Thyroid gland (tissue), 4 donors: Measurements from ENCODE around the gene HAPSTR1. TPM values are rescaled to one million over a fixed set of nuclear protein-coding genes. Genes with fewer than 3 reads are reported as not detected.
"Not testable (repeated sequence)": the region's sequence is repeated elsewhere in the genome, so short reads cannot be mapped to it uniquely, and the experiment has no call there.

ENCODE experiments used
- DNase-seq, 2 donors: peaks; one replicate each; pipeline ENCODE4 v3.0.0-alpha.2; 2019
- H3K27ac ChIP-seq, 3 donors: fragments of 200-600 bp; sonication (generic); 1 replicate in 2 of 3; 2 replicates in 1 of 3; pipeline ENCODE4 v1.5.1; 2016 to 2019; ENCODE audit warnings: mild to moderate bottlenecking in 1 of 3, moderate library complexity in 1 of 3
- H3K27me3 ChIP-seq: fragments of 200-600 bp; sonication (generic); one replicate; pipeline ENCODE4 v1.5.1; 2019
- H3K36me3 ChIP-seq, 2 donors: fragments of 200-600 bp; sonication (generic); one replicate each; pipeline ENCODE4 v1.5.1; 2016 to 2019
- H3K4me1 ChIP-seq, 2 donors: fragments of 200-600 bp; sonication (generic); one replicate each; pipeline ENCODE4 v1.5.1; 2017 to 2019
- H3K4me3 ChIP-seq, 3 donors: fragments of 200-600 bp; sonication (generic); replicated peaks in 1 of 3; 1 replicate in 2 of 3; 2 replicates in 1 of 3; pipeline ENCODE4 v1.5.1; 2016; ENCODE audit warnings: mild to moderate bottlenecking in 1 of 3
- H3K9me3 ChIP-seq: fragments of 200-600 bp; sonication (generic); one replicate; pipeline ENCODE4 v1.5.1; 2017
- POLR2A ChIP-seq, 2 donors: fragments of 450-650 bp; IDR thresholded peaks; one replicate each; pipeline ENCODE4 v1.6.1; 2017; ENCODE audit warnings: antibody characterized with exemption in 2 of 2, mild to moderate bottlenecking in 2 of 2, moderate library complexity in 1 of 2
- WGBS, 2 donors: methylation state at CpG; one replicate each; pipeline ENCODE4 v1.1.5; 2017; 5-methylcytosine and 5-hydroxymethylcytosine counted together
- intact Hi-C: fragments of 100-400 bp; cut with DNase I; formaldehyde crosslinking; loops from one replicate; pipeline ENCODE4 v1.15.1; 2023
- total RNA-seq, 4 donors: library from RNA; depleted of rRNA; stranded (reverse); fragments of >200 nt; gene quantifications; one replicate each; pipeline ENCODE4 v1.2.3, GENCODE V29; 2016
- TF ChIP-seq, protein P1 (sequence below), 6 experiments: fragments of 200-600 bp in 3 of 6; fragments of 450-650 bp in 3 of 6; sonication (generic) in 3 of 6; IDR thresholded peaks; one replicate each; pipeline ENCODE4 v1.5.1; 2016 to 2019; ENCODE audit warnings: antibody characterized with exemption in 6 of 6, mild to moderate bottlenecking in 2 of 6, inconsistent platforms in 1 of 6, moderate library complexity in 1 of 6

The HAPSTR1 gene
- total RNA-seq, 4 donors from 2014 or later = 59.0 to 107 (median 68.7) TPM

DNA sequence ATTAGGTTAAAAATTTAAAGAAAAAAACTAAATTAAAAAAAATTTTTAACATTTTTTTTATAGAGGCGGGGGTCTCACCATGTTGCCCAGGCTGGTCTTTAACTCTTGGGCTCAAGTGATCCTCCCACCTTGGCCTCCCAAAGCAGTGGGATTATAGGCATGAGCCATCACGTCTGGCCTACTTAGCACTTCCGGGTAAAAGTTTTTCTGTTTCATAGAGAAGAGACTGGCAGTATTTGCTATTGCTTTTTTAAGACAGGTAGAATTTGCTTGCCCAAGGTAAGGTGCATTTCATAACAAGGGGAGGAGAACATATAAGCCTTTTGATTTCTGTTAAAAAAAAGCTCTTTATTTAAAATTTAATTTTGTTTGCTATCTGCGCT, 12.0 kb upstream of the HAPSTR1 start:
- no peaks in the 10 kb centered on the region for H3K9me3 ChIP-seq
- intact Hi-C loops = no loop called here
- H3K27me3 ChIP-seq = no peaks in the 10 kb centered on the region
- no peak for DNase-seq
- no peak for TF ChIP-seq POLR2A (IDR thresholded peaks at IDR 0.05)
- TF ChIP-seq, protein P1, sequence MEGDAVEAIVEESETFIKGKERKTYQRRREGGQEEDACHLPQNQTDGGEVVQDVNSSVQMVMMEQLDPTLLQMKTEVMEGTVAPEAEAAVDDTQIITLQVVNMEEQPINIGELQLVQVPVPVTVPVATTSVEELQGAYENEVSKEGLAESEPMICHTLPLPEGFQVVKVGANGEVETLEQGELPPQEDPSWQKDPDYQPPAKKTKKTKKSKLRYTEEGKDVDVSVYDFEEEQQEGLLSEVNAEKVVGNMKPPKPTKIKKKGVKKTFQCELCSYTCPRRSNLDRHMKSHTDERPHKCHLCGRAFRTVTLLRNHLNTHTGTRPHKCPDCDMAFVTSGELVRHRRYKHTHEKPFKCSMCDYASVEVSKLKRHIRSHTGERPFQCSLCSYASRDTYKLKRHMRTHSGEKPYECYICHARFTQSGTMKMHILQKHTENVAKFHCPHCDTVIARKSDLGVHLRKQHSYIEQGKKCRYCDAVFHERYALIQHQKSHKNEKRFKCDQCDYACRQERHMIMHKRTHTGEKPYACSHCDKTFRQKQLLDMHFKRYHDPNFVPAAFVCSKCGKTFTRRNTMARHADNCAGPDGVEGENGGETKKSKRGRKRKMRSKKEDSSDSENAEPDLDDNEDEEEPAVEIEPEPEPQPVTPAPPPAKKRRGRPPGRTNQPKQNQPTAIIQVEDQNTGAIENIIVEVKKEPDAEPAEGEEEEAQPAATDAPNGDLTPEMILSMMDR (IDR thresholded peaks at IDR 0.05) = no peak
- H3K4me1 ChIP-seq = no peaks in the 10 kb centered on the region
- H3K4me3 ChIP-seq = no peak overlapping the region
- no peaks in the 10 kb centered on the region for H3K36me3 ChIP-seq
- 95% methylated on average over 4 of the region's 4 CpGs for WGBS, 2 donors
- no peak overlapping the region for H3K27ac ChIP-seq

DNA sequence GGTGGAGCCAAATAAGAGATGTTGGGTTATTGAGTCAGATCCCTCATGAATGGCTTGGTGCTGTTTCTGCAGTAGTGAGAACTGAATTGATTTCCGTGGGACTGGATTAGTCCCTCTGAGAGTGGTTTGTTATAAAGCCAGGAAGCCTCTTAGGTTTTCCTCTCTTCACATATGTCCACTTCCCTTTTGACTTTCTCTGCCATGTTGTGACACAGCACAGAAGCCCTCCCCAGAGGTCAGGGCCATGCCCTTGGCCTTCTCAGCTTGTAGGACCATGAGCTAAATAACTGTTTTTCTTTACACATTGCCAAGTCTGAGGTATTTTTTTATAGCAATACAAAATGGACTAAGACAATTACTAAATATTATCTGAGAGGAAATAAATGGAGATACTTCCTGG, 10.3 kb upstream of the HAPSTR1 start:
- H3K27me3 ChIP-seq = no peaks in the 10 kb centered on the region
- DNase-seq = no peak
- no peaks in the 10 kb centered on the region for H3K36me3 ChIP-seq
- no peaks in the 10 kb centered on the region for H3K9me3 ChIP-seq
- no peak overlapping the region for H3K27ac ChIP-seq
- WGBS, 2 donors = 67 to 71% methylated on average over 1 of the region's 1 CpG
- no peak overlapping the region for H3K4me3 ChIP-seq
- TF ChIP-seq, protein P1 (IDR thresholded peaks at IDR 0.05) = no peak
- no peak for TF ChIP-seq POLR2A (IDR thresholded peaks at IDR 0.05)
- H3K4me1 ChIP-seq = no peaks in the 10 kb centered on the region
- intact Hi-C loops = no loop called here

DNA sequence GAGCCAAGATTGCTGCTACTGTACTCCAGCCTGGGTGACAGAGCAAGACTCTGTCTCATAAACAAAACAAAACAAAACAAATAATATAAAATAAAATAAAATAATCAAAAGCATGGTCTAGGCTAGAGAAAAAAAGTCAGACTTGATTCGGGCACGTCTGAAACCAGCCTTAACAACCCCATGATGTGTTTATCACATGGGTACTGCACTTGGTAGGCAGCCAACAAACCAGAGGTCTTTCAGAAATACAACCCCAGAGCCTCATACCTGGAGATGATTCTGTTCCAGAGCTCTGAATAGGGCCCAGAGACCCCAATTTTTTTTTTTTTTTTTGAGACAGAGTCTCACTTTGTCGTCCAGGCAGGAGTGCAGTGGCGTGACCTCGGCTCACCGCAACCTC, 9.6 kb upstream of the HAPSTR1 start:
- DNase-seq = peak; percentile 9 to 10
- Histone ChIP-seq H3K27me3 (no peaks in the 10 kb centered on the region), H3K9me3 (no peaks in the 10 kb centered on the region), H3K4me1 (no peaks in the 10 kb centered on the region), H3K4me3 (no peak overlapping the region), H3K27ac (no peak overlapping the region), H3K36me3 (no peaks in the 10 kb centered on the region)
- TF ChIP-seq POLR2A (IDR thresholded peaks at IDR 0.05) = no peak
- TF ChIP-seq, protein P1 (IDR thresholded peaks at IDR 0.05) = no peak
- WGBS, 2 donors = 78 to 82% methylated on average over 6 of the region's 6 CpGs
- intact Hi-C loops = no loop called here

DNA sequence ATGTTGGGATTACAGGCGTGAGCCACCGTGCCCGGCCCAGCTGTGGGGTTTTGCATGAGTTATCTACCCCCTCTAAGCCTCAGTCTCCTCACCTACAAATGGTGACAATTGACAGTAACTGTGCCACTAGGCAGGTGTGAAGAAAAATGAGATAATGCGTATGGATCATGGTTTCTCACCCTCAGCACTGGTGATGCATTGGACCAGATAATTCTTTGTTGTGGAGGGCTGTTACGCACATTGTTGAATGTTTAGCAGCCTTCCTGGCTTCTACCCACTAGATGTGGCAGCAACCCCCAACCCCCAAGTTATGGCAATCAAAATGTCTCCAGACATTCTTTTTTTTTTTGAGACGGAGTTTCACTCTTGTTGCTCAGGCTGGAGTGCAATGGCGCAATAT, 9.0 kb upstream of the HAPSTR1 start:
- H3K4me3 ChIP-seq = no peak overlapping the region
- 84 to 94% methylated on average over 7 of the region's 7 CpGs for WGBS, 2 donors
- no peaks in the 10 kb centered on the region for H3K9me3 ChIP-seq
- H3K36me3 ChIP-seq = no peaks in the 10 kb centered on the region
- no peak overlapping the region for H3K27ac ChIP-seq
- no peak for TF ChIP-seq POLR2A (IDR thresholded peaks at IDR 0.05)
- TF ChIP-seq, protein P1 (IDR thresholded peaks at IDR 0.05) = no peak
- intact Hi-C loops = no loop called here
- H3K27me3 ChIP-seq = no peaks in the 10 kb centered on the region
- DNase-seq = no peak
- no peaks in the 10 kb centered on the region for H3K4me1 ChIP-seq

DNA sequence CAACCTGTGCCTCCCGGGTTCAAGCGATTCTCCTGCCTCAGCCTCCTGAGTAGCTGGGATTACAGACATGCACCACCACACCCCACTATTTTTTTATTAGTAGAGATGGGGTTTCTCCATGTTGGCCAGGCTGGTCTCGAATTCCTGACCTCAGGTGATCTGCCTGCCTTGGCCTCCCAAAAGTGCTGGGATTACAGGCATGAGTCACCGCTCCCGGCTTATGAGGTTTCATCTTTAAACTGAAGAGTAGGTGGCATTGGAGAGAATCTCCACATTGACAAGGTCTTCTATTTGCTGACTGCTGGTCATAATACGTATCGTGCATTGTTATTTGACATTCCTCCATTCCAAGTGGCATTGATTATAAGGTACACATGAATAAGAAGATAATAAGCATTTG, 3.7 kb upstream of the HAPSTR1 start:
- H3K4me1 ChIP-seq, H3K9me3 ChIP-seq, DNase-seq, H3K36me3 ChIP-seq, H3K27me3 ChIP-seq, H3K27ac ChIP-seq, intact Hi-C loops, H3K4me3 ChIP-seq: not testable (repeated sequence)
- WGBS, 2 donors = 91 to 96% methylated on average over 7 of the region's 7 CpGs

DNA sequence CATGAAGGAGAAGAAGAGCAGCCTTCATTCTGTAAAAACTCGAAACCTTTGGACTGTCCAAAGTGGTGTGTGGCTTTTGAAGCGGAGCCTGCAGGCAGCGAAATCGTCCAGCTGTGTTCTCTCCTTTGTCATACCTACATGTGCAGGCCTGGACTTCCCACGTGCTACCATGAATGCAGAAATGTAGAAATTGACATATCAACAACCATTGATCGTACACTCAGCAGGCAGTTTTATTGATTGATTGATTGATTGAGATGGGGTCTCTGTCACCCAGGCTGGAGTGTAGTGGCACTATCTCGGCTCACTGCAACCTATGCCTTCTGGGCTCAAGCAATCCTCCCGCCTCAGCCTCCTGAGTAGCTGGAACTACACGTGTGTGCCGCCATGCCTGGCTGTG, 2.6 kb upstream of the HAPSTR1 start:
- WGBS, 2 donors = 85 to 90% methylated on average over 10 of the region's 10 CpGs
- peaks cover 0 to 4% of the 10 kb centered on the region in 2 donors for H3K36me3 ChIP-seq
- no peak for DNase-seq
- intact Hi-C loops = no loop called here
- H3K4me3 ChIP-seq = no peak overlapping the region
- no peaks in the 10 kb centered on the region for H3K9me3 ChIP-seq
- H3K27ac ChIP-seq = no peak overlapping the region
- no peaks in the 10 kb centered on the region for H3K27me3 ChIP-seq
- H3K4me1 ChIP-seq = peaks cover 9 to 15% of the 10 kb centered on the region in 2 donors
- TF ChIP-seq, protein P1 (IDR thresholded peaks at IDR 0.05) = no peak
- TF ChIP-seq POLR2A (IDR thresholded peaks at IDR 0.05) = no peak
